ENCODE results near the gene UFC1.

Gene UFC1

DNA sequence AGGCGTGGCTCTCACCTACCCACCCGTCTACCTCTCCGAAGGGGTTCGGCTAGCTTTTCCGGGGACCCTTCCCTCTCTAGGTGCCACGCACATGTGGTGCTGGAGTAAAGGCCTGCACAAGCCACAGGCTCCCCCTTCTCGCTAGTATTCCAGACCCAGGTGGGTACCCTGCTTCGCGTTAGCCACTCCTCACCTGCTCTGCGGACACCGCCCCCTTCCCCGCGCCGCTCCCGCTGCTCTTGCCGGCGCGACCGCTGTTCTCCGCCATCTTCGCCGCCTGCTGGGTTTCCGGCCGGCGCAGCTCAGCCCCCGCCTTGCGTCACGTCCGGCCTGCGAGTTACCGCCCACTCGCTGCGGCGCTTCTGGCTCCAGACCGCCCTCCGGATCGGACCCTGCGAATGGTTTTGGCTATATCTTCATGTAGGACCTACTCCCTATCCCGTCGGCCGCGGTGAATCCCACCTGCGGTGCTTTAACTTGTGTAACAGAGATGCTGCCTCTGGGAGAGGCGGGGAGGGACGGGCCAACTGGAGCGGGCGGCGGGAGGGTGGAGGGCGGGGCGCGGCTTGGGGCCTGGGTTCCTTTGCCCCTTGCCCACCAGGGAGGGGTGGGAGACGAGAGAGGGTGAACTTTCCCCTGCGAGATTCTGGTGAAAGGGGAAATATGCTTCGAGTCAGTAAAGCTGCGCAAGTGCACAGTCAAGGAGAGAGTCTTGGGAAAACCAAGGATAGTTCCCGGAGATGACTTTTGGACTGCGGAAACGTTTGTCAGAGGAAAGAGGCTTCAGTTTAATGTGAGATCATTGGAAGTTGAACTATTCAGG, 35.8 kb upstream of the UFC1 start, which contains the start of the genes NIT1 and PFDN2:
Gene NIT1, plus strand, starts transcription at position 347 of the 823 bp plus-strand sequence. Its CDS starts 72 bp downstream, at position 419.
Gene PFDN2, minus strand, starts transcription at position 279 of the 823 bp plus-strand sequence. Its CDS starts 11 bp downstream, at position 268.
- peak; percentile 88 for DNase-seq (ENCODE audit: low read depth)
- TF ChIP-seq, protein P1, sequence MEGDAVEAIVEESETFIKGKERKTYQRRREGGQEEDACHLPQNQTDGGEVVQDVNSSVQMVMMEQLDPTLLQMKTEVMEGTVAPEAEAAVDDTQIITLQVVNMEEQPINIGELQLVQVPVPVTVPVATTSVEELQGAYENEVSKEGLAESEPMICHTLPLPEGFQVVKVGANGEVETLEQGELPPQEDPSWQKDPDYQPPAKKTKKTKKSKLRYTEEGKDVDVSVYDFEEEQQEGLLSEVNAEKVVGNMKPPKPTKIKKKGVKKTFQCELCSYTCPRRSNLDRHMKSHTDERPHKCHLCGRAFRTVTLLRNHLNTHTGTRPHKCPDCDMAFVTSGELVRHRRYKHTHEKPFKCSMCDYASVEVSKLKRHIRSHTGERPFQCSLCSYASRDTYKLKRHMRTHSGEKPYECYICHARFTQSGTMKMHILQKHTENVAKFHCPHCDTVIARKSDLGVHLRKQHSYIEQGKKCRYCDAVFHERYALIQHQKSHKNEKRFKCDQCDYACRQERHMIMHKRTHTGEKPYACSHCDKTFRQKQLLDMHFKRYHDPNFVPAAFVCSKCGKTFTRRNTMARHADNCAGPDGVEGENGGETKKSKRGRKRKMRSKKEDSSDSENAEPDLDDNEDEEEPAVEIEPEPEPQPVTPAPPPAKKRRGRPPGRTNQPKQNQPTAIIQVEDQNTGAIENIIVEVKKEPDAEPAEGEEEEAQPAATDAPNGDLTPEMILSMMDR (IDR thresholded peaks at IDR 0.05; ENCODE audit: low read length, missing control alignments) = no peak
- peak within 1 kb of the TSS; percentile 100 for H3K4me3 ChIP-seq (replicated peaks; ENCODE audit: low read depth, low read length)

DNA sequence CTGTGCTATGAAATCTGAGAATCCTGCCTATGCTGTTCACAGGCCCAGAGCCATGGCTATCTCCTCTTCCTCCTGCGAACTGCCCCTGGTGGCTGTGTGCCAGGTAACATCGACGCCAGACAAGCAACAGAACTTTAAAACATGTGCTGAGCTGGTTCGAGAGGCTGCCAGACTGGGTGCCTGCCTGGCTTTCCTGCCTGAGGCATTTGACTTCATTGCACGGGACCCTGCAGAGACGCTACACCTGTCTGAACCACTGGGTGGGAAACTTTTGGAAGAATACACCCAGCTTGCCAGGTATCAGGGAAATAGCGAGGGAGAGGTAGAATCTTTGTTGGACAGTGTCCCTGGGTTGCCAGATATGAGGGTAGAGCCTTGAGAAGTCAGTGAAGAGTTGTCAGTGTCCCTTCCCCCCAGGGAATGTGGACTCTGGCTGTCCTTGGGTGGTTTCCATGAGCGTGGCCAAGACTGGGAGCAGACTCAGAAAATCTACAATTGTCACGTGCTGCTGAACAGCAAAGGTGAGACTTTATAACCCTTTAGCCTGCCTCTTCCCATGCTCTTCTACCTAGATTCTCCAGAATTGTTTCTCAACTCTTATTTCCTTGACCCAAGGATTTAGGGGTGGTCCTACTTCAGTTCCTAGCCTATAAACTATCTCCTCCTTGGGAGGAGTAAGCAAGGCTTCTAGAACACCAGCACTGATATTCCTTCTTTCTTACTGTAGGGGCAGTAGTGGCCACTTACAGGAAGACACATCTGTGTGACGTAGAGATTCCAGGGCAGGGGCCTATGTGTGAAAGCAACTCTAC, 34.5 kb upstream of the UFC1 start:
- H3K4me3 ChIP-seq (replicated peaks; ENCODE audit: low read depth, low read length) = peak overlapping the region; percentile 100
- TF ChIP-seq, protein P1 (IDR thresholded peaks at IDR 0.05; ENCODE audit: low read length, missing control alignments) = peak; percentile 50
- peak; percentile 78 for DNase-seq (ENCODE audit: low read depth)

DNA sequence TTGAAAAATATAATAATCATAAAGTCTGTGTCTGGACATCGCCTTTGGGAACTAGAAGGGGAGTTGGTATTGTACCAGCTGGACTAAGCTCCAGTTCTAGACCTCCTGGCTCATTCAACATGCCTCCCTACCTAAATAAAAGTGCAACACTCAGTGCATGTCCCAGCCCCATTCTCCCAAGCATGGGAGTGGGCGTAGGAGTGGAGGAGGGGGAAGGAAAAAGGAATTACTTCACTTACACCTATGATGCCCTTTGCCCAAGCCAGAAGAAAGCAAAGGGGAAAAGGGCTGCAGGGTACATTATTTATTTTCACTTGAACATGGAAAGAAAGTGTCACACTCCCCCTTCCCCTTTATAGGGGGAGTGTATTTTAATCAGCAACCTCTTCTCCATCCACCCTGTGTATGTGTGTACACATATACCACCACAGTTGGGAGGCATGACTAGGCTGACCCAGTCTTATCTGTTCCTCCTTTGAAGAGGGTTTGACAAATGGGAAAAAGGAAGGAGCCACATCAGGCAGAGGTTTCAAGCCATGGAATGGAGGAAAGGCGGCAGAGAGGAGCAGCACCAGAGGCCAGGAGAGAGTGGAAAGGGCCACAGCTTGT, 32.6 kb upstream of the UFC1 start:
- DNase-seq (ENCODE audit: low read depth) = no peak
- TF ChIP-seq, protein P1 (IDR thresholded peaks at IDR 0.05; ENCODE audit: low read length, missing control alignments) = no peak
- H3K4me3 ChIP-seq (replicated peaks; ENCODE audit: low read depth, low read length) = no peak overlapping the region

DNA sequence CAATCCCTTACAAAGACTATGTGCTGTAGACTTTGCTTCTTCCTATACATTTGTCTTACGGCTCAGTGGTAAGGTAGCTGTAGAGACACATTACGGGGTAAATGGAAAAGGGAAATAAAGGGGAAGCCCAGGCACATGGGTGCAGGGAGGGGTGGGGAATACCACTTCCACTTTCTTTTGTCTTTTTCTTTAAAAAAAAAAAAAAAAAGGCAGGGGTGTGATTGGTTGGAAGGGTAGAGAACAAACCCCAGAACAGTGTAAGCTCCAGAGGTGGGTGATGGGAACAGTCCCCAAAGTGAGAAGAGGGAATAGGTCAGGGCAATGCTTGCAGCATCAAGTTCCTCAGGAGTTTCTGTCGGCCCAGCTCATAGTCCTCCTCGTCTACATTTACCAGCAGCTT, 31.9 kb upstream of the UFC1 start:
- H3K4me3 ChIP-seq (replicated peaks; ENCODE audit: low read depth, low read length) = no peak overlapping the region
- DNase-seq (ENCODE audit: low read depth) = no peak
- TF ChIP-seq, protein P1 (IDR thresholded peaks at IDR 0.05; ENCODE audit: low read length, missing control alignments) = no peak

DNA sequence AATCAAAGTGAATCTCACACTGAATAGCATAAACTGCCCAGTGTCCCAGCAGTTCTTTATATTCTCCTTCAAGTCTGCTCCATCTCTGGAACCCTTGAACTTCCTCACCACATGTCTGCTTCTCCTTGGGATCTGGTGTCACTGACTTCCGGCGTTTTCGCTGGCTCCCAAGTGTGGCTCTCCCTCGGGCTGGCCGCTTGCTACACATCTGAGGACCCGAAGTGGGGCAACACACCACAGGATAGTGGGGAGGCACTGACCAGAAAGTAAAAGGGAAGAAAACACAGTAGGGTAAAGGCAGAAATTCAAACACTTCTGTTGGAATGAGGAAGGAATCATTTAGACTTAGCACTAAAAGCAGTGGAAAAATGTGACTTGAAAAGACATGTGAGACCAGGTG, 30.8 kb upstream of the UFC1 start:
- no peak overlapping the region for H3K4me3 ChIP-seq (replicated peaks; ENCODE audit: low read depth, low read length)
- no peak for DNase-seq (ENCODE audit: low read depth)
- TF ChIP-seq, protein P1 (IDR thresholded peaks at IDR 0.05; ENCODE audit: low read length, missing control alignments) = no peak

DNA sequence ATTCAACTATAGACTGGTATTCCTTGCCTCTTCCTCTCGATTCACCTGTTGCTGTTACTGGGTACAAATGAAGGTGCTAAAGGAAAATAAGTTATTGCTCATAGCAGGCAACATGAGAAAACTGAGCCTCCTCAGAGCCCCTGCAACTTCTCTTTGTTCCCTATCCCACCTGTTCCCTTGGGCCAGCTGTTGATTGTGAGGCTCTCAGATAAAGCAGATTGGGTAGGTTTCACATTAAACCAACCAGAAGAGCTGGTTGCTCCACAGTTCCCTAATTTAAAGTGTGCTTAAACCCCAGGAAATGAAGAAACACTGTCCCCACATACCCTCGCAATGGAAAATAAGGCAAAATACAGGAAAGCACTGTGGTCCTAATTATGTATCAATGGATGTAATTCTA, 26.1 kb upstream of the UFC1 start:
- no peak for DNase-seq (ENCODE audit: low read depth)
- H3K4me3 ChIP-seq (replicated peaks; ENCODE audit: low read depth, low read length) = no peak overlapping the region
- TF ChIP-seq, protein P1 (IDR thresholded peaks at IDR 0.05; ENCODE audit: low read length, missing control alignments) = no peak

Measured in fibroblast of pulmonary artery (primary cell).